Activated CD8-positive, alpha-beta memory T cell treated with anti-CD3 and anti-CD28 coated beads, Interleukin-2, amount 50 U/mL, for 1 hour (primary cell): ENCODE measurements around the gene MEI1.

Experiments
- DNase-seq: peaks from one replicate; pipeline ENCODE4 v3.0.0-alpha.2; 2020; ENCODE audit errors: extremely low read depth

MEI1 gene

GRCh38 chr22:41841085-41841712 is 141.9 kb downstream of the MEI1 start:
- no peak for DNase-seq

GRCh38 chr22:41842996-41843970 is 144.0 kb downstream of the MEI1 start:
- no peak for DNase-seq

DNA sequence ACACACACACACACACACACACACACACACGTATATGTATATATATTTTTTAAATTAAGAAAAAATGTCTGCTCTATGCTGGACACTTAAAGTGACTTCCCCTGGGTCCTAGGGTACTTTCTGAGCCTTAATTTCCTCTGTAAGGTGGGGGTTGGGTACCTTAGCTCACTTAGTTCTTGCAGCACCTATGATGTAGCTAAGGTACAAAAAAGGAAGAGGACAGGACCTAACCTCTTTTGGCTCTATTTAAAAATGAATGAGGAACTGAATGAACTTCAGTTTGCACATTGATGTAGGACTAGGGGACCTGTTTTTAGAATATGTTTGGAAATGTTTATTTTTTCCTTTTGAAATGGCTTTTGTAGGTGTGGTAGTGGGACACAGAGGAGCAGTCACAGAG is 144.7 kb downstream of the MEI1 start:
- no peak for DNase-seq

GRCh38 chr22:41844513-41844912 is 145.2 kb downstream of the MEI1 start:
- DNase-seq, result no peak

DNA sequence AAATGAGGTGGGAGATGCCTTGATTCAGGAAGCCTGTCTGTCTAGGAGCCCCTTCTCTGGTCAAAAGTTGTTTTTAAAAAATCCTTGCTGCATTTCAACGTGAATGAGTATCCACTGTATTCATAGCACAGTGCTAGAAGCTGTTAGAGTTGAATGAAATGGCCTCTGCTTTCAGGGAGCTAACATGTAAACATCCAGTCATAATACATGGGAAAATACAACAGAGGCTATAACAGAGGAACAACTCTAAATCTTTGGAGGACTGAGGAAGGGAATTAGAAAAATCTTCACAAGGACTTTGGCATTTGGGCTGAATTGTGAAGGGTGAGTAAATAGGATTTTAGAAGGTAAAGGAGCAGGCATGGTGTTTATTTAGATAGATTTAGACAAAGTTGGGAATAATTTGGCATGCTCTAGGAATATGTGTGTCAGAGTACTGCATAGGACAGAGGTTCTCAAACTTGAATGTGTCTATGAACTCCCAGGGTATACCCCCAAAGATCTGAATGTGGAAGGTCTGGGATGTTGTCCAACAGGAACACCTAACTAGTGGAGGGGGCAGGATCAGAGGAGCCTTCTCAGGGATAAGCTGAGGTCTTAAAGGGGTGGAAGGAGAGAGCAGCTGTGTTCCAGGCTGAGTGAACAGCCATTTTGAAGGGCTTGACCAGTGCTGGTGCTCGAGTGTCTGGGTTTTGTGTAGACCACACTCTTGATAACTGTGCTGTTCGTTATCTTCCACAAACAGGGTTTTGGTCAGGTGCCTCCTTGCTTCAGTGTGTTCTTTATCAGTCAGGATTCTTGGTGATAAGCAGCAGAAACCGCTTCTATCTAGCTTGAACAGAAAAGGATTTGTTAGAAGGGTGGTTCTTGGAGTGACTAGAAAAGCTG is 146.3 kb downstream of the MEI1 start:
- no peak for DNase-seq

- DNase-seq, result no peak
Observed at GRCh38 chr22:41846268-41846987, 147.1 kb downstream of the MEI1 start.

GRCh38 chr22:41847300-41847699 is 148.0 kb downstream of the MEI1 start:
- no peak for DNase-seq

DNA sequence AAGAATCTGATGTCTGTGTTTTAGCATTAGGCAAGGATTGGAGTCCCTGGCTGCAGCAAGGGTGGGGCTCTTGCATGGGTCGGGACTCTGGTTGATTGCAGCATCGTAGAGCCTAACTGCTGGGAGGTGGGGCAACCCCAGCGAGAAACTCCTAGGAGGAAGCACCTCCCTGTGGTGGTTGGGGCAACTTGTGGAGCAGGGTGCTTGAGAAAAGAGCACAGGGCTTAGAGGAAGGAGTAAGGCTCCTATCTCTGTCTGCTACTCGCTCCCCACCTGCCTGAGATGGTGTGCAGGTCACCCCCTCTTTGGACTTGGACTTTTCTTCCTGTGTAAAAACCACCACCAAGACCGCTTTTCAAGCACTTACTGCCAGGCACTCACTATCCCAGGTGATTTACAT is 149.2 kb downstream of the MEI1 start:
- no peak for DNase-seq
